Thyroid gland (tissue), 4 donors: ENCODE data around the gene WDR36. TPM values are rescaled to one million over a fixed set of nuclear protein-coding genes. Genes with fewer than 3 reads are reported as not detected.

Experiments used
- DNase-seq, 2 donors: peaks; one replicate each; pipeline ENCODE4 v3.0.0-alpha.2; 2019
- H3K27ac ChIP-seq, 3 donors: fragments of 200-600 bp; sonication (generic); 1 replicate in 2 of 3; 2 replicates in 1 of 3; pipeline ENCODE4 v1.5.1; 2016 to 2019; ENCODE audit warnings: mild to moderate bottlenecking in 1 of 3, moderate library complexity in 1 of 3
- H3K27me3 ChIP-seq: fragments of 200-600 bp; sonication (generic); one replicate; pipeline ENCODE4 v1.5.1; 2019
- H3K36me3 ChIP-seq, 2 donors: fragments of 200-600 bp; sonication (generic); one replicate each; pipeline ENCODE4 v1.5.1; 2016 to 2019
- H3K4me1 ChIP-seq, 2 donors: fragments of 200-600 bp; sonication (generic); one replicate each; pipeline ENCODE4 v1.5.1; 2017 to 2019
- H3K4me3 ChIP-seq, 3 donors: fragments of 200-600 bp; sonication (generic); replicated peaks in 1 of 3; 1 replicate in 2 of 3; 2 replicates in 1 of 3; pipeline ENCODE4 v1.5.1; 2016; ENCODE audit warnings: mild to moderate bottlenecking in 1 of 3
- H3K9me3 ChIP-seq: fragments of 200-600 bp; sonication (generic); one replicate; pipeline ENCODE4 v1.5.1; 2017
- POLR2A ChIP-seq, 2 donors: fragments of 450-650 bp; IDR thresholded peaks; one replicate each; pipeline ENCODE4 v1.6.1; 2017; ENCODE audit warnings: antibody characterized with exemption in 2 of 2, mild to moderate bottlenecking in 2 of 2, moderate library complexity in 1 of 2
- WGBS, 2 donors: methylation state at CpG; one replicate each; pipeline ENCODE4 v1.1.5; 2017; 5-methylcytosine and 5-hydroxymethylcytosine counted together
- intact Hi-C: fragments of 100-400 bp; cut with DNase I; formaldehyde crosslinking; loops from one replicate; pipeline ENCODE4 v1.15.1; 2023
- total RNA-seq, 4 donors: library from RNA; depleted of rRNA; stranded (reverse); fragments of >200 nt; gene quantifications; one replicate each; pipeline ENCODE4 v1.2.3, GENCODE V29; 2016
- TF ChIP-seq, protein P1 (sequence below), 6 experiments: fragments of 200-600 bp in 3 of 6; fragments of 450-650 bp in 3 of 6; sonication (generic) in 3 of 6; IDR thresholded peaks; one replicate each; pipeline ENCODE4 v1.5.1; 2016 to 2019; ENCODE audit warnings: antibody characterized with exemption in 6 of 6, mild to moderate bottlenecking in 2 of 6, inconsistent platforms in 1 of 6, moderate library complexity in 1 of 6

WDR36 gene
- total RNA-seq, 4 donors from 2014 or later, result 26.3 to 43.2 (median 30.4) TPM

DNA sequence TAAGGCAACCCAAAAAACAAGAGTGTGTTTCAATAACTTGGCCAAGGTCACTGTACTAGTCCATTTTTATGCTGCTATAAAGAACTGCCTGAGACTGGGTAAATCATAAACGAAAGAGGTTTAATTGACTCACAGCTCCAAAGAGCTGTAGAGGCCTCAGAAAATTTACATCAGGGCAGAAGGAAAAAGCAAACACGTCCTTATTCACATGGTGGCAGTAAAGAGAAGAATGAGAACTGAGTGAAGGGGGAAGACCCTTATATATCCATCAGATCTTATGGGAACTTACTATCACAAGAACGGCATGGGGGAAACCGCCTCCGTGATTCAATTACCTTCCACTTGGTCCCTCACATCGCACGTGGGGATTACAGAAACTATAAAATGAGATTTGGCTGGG, 67.7 kb downstream of the WDR36 start:
- no peaks in the 10 kb centered on the region for H3K27me3 ChIP-seq
- no peak overlapping the region for H3K27ac ChIP-seq
- H3K9me3 ChIP-seq, result no peaks in the 10 kb centered on the region
- intact Hi-C loops, result no loop called here
- H3K4me1 ChIP-seq, result no peaks in the 10 kb centered on the region
- TF ChIP-seq, protein P1, sequence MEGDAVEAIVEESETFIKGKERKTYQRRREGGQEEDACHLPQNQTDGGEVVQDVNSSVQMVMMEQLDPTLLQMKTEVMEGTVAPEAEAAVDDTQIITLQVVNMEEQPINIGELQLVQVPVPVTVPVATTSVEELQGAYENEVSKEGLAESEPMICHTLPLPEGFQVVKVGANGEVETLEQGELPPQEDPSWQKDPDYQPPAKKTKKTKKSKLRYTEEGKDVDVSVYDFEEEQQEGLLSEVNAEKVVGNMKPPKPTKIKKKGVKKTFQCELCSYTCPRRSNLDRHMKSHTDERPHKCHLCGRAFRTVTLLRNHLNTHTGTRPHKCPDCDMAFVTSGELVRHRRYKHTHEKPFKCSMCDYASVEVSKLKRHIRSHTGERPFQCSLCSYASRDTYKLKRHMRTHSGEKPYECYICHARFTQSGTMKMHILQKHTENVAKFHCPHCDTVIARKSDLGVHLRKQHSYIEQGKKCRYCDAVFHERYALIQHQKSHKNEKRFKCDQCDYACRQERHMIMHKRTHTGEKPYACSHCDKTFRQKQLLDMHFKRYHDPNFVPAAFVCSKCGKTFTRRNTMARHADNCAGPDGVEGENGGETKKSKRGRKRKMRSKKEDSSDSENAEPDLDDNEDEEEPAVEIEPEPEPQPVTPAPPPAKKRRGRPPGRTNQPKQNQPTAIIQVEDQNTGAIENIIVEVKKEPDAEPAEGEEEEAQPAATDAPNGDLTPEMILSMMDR (IDR thresholded peaks at IDR 0.05), result no peak
- TF ChIP-seq POLR2A (IDR thresholded peaks at IDR 0.05), result no peak
- DNase-seq, result no peak
- no peak overlapping the region for H3K4me3 ChIP-seq
- 59 to 62% methylated on average over 7 of the region's 7 CpGs for WGBS, 2 donors
- H3K36me3 ChIP-seq, result no peaks in the 10 kb centered on the region

DNA sequence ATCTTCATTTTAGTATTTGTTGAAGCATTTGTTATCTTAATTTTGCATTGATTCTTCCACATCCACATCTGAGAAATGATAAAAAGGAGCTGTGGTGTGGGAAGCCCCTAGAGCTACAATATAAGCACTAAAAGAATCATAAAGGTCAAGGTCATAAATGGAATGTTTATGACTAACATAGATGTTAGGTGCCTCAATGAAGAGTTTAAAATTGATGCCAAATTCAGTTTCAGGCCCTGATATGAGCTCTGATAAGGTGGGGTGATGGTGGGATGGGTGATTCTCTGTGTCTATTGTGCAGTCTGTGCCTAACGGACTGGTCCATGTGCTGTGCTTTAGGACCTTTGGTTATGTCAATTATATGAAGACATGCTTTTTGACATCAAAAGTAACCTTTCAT, 70.9 kb downstream of the WDR36 start:
- Histone ChIP-seq H3K4me3 (no peak overlapping the region), H3K4me1 (no peaks in the 10 kb centered on the region), H3K27ac (no peak overlapping the region), H3K9me3 (no peaks in the 10 kb centered on the region), H3K27me3 (no peaks in the 10 kb centered on the region), H3K36me3 (no peaks in the 10 kb centered on the region)
- TF ChIP-seq, protein P1 (IDR thresholded peaks at IDR 0.05), result no peak
- no peak for TF ChIP-seq POLR2A (IDR thresholded peaks at IDR 0.05)
- DNase-seq, result no peak
- intact Hi-C loops, result no loop called here
- 88 to 96% methylated on average over 1 of the region's 1 CpG for WGBS, 2 donors

DNA sequence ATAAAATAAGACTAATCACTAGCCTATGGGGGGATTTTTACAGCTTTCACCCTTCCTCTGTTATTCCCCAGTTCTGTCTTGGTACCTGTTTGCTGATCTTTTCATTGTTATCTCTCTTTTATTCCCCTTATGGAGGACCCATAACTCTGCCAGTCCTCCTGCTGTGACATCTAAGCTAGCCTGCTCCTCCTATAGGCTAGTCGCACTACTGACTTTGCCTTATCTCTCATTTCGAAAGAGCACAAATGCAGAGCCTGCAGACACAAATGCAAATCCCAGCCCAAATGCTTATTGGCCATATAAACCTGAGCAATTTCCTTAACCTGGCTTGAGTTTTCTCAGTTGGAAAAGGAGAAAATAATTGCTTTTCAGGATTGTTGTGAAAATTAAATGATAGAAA, 72.9 kb downstream of the WDR36 start:
- H3K27me3 ChIP-seq, result no peaks in the 10 kb centered on the region
- H3K27ac ChIP-seq, result no peak overlapping the region
- H3K9me3 ChIP-seq, result no peaks in the 10 kb centered on the region
- no peaks in the 10 kb centered on the region for H3K4me1 ChIP-seq
- intact Hi-C loops, result no loop called here
- no peak for DNase-seq
- no peak overlapping the region for H3K4me3 ChIP-seq
- no peaks in the 10 kb centered on the region for H3K36me3 ChIP-seq
- TF ChIP-seq, protein P1 (IDR thresholded peaks at IDR 0.05), result no peak
- no peak for TF ChIP-seq POLR2A (IDR thresholded peaks at IDR 0.05)
- WGBS, 2 donors, result 94 to 97% methylated on average over 2 of the region's 2 CpGs

DNA sequence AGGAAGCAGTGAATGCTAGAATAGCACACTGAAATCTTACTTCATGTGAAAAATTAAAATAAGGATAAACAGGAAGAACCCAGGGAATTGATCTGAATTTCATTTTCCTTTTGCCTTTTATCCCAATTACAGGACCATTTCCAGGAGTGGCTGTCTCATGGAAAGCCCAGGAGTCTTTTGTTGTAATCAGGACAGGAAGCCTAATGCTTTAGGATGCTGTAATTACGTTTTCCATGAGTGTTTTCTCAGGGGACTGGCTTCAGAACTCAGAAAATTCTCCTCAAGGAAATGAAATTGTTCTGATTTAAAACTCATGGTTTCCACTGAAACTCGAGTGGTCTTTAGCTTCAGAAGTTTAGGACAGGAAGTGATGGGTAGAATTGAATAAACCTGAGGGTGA, 75.4 kb downstream of the WDR36 start:
- WGBS, 2 donors, result 55 to 65% methylated on average over 2 of the region's 2 CpGs
- Histone ChIP-seq H3K4me1 (no peaks in the 10 kb centered on the region), H3K27ac (no peak overlapping the region), H3K9me3 (no peaks in the 10 kb centered on the region), H3K36me3 (no peaks in the 10 kb centered on the region), H3K27me3 (no peaks in the 10 kb centered on the region), H3K4me3 (no peak overlapping the region)
- DNase-seq, result no peak
- intact Hi-C loops, result no loop called here
- TF ChIP-seq, protein P1 (IDR thresholded peaks at IDR 0.05), result no peak
- no peak for TF ChIP-seq POLR2A (IDR thresholded peaks at IDR 0.05)

DNA sequence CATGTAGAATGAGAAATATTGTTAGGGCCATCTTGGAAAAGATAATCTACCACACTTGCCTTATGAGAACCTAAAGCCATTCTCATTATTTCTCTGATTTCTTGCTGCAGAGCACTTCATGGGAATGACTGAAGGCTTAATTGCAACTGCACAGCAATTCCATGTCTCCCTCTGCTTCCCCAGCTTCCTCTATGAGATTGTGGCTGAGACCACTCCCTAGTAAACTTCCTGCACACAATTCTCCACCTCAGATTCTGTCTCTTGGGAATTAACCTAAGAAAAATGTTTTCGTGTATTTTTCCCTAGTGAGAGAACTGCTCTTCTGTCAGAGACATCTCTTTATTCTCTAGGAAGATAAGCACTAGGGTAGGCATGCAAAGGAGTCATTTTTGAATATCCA, 76.5 kb downstream of the WDR36 start:
- Histone ChIP-seq H3K4me3 (no peak overlapping the region), H3K36me3 (no peaks in the 10 kb centered on the region), H3K27ac (no peak overlapping the region), H3K4me1 (no peaks in the 10 kb centered on the region), H3K27me3 (no peaks in the 10 kb centered on the region), H3K9me3 (no peaks in the 10 kb centered on the region)
- TF ChIP-seq, protein P1 (IDR thresholded peaks at IDR 0.05), result no peak
- TF ChIP-seq POLR2A (IDR thresholded peaks at IDR 0.05), result no peak
- DNase-seq, result no peak
- WGBS, 2 donors, result 0 to 2% methylated on average over 1 of the region's 1 CpG
- intact Hi-C loops, result no loop called here
